ENCODE results near the gene BUD13.

- TF ChIP-seq CTCF (IDR thresholded peaks at IDR 0.05) (peak in 2 of 6 experiments; percentile 14 to 22), POLR2A (IDR thresholded peaks at IDR 0.05) (peak; percentile 22 to 70)
These were observed 41.1 kb upstream of the BUD13 start for GRCh38 chr11:116813781-116814471.

Data from Peyer's patch (tissue), 4 donors.